Thoracic aorta (tissue), 2 donors: Measurements from ENCODE around the gene BCAR3. TPM values are rescaled to one million over a fixed set of nuclear protein-coding genes. Genes with fewer than 3 reads are reported as not detected.

Experiments used
- ATAC-seq: fragments of 150-250 bp; one replicate; pipeline ENCODE4 v1.8.0; 2017; ENCODE audit warnings: low read depth; ENCODE audit not compliant: insufficient number of reproducible peaks, low FRiP score
- DNase-seq: peaks from one replicate; pipeline ENCODE4 v3.0.0-alpha.2; 2020; ENCODE audit warnings: low spot score
- H3K27ac ChIP-seq, 2 donors: fragments of 200-600 bp; sonication (generic); 1 replicate in 1 of 2; 2 replicates in 1 of 2; pipeline ENCODE4 v1.5.1; 2016; ENCODE audit warnings: mild to moderate bottlenecking in 2 of 2, moderate library complexity in 2 of 2
- H3K27me3 ChIP-seq: fragments of 200-600 bp; sonication (generic); replicated peaks from 2 replicates; pipeline ENCODE4 v1.6.0; 2016; ENCODE audit warnings: mild to moderate bottlenecking; ENCODE audit not compliant: insufficient read depth
- H3K36me3 ChIP-seq: fragments of 200-600 bp; sonication (generic); one replicate; pipeline ENCODE4 v1.5.1; 2016
- H3K4me1 ChIP-seq, 2 donors: fragments of 200-600 bp; sonication (generic); 1 replicate in 1 of 2; 2 replicates in 1 of 2; pipeline versions ENCODE4 v1.5.1 to v1.6.0; 2016; ENCODE audit warnings: low read depth in 2 of 2, mild to moderate bottlenecking in 1 of 2; ENCODE audit not compliant: control insufficient read depth in 1 of 2
- H3K4me3 ChIP-seq: fragments of 200-600 bp; sonication (generic); 2 replicates; pipeline ENCODE4 v1.5.1; 2016; ENCODE audit warnings: mild to moderate bottlenecking
- H3K9me3 ChIP-seq: fragments of 200-600 bp; sonication (generic); 2 replicates; pipeline ENCODE4 v1.5.1; 2016
- total RNA-seq, 2 donors: library from RNA; depleted of rRNA; stranded (reverse); fragments of >200 nt; gene quantifications; one replicate each; pipeline versions ENCODE4 v1.1.0 to v1.2.3, GENCODE V29; 2016
- TF ChIP-seq, protein P1 (sequence below): fragments of 200-600 bp; sonication (generic); IDR thresholded peaks from one replicate; pipeline ENCODE4 v1.5.1; 2019; ENCODE audit warnings: antibody characterized with exemption

BCAR3 gene
- total RNA-seq, 2 donors from 2014 or later: 26.7 to 36.3 TPM

DNA sequence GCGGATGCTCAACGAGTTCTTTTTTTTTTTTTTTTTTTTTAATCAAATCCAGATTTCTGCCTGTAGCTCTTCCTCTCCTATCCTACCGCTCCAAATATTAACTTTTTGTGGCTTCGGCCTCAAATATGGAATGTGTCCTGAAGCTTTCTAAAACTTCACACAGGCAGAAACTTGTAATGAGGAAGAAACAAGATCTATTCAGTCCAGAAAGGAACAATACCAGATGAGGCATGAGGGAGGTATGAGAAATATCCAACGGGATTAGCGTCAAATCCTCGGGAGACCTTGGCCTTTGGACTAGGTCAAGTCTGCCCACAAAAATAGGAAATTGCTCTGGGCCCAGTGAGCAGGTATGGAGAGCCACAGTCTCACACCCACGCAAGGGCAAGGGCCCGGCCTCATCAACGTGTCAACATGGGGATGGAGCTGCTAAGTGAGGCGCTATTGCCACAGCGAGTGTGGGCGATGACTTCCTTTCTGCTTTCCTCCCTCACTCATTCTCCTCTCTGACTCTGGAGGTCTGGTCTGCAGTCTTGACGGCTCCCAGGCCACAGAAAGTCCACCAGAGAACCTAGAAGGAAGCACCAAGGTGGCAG is 66.6 kb downstream of the BCAR3 start:
- H3K4me1 ChIP-seq: peaks cover 49 to 73% of the 10 kb centered on the region in 2 donors
- H3K4me3 ChIP-seq: no peak overlapping the region
- H3K27me3 ChIP-seq: no peaks in the 10 kb centered on the region
- TF ChIP-seq, protein P1, sequence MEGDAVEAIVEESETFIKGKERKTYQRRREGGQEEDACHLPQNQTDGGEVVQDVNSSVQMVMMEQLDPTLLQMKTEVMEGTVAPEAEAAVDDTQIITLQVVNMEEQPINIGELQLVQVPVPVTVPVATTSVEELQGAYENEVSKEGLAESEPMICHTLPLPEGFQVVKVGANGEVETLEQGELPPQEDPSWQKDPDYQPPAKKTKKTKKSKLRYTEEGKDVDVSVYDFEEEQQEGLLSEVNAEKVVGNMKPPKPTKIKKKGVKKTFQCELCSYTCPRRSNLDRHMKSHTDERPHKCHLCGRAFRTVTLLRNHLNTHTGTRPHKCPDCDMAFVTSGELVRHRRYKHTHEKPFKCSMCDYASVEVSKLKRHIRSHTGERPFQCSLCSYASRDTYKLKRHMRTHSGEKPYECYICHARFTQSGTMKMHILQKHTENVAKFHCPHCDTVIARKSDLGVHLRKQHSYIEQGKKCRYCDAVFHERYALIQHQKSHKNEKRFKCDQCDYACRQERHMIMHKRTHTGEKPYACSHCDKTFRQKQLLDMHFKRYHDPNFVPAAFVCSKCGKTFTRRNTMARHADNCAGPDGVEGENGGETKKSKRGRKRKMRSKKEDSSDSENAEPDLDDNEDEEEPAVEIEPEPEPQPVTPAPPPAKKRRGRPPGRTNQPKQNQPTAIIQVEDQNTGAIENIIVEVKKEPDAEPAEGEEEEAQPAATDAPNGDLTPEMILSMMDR: no peak
- H3K36me3 ChIP-seq: no peaks in the 10 kb centered on the region
- peak overlapping the region; percentile 53 to 80 for H3K27ac ChIP-seq
- H3K9me3 ChIP-seq: no peaks in the 10 kb centered on the region
- DNase-seq: no peak
- ATAC-seq: no peak

DNA sequence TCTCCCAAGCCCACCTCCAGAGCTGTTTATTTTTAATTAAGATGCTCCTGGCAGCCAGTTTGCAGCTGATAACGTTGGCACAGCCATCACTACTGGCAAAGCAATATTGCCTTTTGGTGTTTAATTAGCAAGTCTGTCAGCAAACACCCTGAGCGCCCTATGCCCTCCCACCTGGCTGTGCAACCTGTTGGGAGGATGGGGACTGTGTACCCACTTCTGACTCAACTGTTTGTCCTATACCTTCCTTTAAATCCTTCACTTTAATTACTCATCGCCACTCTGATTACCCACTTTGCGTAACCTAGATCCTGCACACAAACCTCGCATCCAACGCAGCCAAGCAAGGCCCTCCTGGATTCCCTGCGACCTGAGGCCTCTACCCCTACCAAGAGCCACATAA is 67.1 kb downstream of the BCAR3 start:
- no peak for DNase-seq
- Histone ChIP-seq H3K27ac (peak overlapping the region; percentile 53 to 80), H3K4me3 (no peak overlapping the region), H3K36me3 (no peaks in the 10 kb centered on the region), H3K9me3 (no peaks in the 10 kb centered on the region), H3K4me1 (peaks cover 49 to 79% of the 10 kb centered on the region in 2 donors), H3K27me3 (no peaks in the 10 kb centered on the region)
- no peak for ATAC-seq
- TF ChIP-seq, protein P1: no peak

DNA sequence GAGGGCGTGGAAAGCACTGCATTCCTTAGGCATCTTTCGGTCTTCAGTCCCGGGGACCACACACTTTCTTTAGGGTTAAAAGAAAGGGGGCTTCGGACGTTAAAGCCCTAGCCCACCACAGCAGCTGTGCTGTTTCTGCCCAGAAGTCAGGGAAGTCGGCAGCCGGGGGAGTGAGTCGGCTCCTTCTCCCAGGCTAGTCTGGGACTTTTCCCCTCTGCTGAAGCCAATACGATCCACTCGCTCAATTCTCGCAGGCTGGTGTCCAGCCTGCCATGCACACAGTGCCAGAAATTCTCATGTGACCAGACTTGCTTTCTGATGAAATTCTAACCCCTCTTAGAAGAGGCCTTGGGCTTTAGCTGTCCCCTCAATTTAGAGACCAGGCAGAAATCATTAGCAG is 67.7 kb downstream of the BCAR3 start:
- no peaks in the 10 kb centered on the region for H3K27me3 ChIP-seq
- TF ChIP-seq, protein P1: no peak
- DNase-seq: no peak
- peak; percentile 58 for ATAC-seq
- peak overlapping the region; percentile 53 to 80 for H3K27ac ChIP-seq
- H3K4me3 ChIP-seq: peak overlapping the region; percentile 70
- no peaks in the 10 kb centered on the region for H3K36me3 ChIP-seq
- no peaks in the 10 kb centered on the region for H3K9me3 ChIP-seq
- H3K4me1 ChIP-seq: peaks cover 53 to 85% of the 10 kb centered on the region in 2 donors

DNA sequence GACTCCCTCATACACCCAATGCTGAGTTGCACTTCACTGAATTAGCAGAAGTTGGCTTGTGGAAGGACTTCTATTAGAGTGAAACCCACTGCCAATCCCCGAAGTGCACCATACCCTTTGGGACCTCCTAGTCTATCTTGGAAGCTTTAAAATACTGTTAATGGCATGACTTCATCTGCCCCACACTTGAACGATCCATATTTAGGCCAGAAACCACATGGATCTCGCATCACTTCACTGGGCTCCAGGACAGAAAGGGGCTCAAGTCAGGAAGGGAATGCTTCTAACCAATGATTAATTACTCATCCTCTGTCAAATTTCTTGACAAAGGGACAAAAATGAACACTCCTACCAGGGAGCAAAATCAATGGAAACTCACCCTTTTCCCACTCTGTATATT is 69.1 kb downstream of the BCAR3 start:
- H3K27me3 ChIP-seq: no peaks in the 10 kb centered on the region
- peak overlapping the region; percentile 53 to 80 for H3K27ac ChIP-seq
- DNase-seq (no peak), ATAC-seq (no peak)
- H3K36me3 ChIP-seq: no peaks in the 10 kb centered on the region
- peaks cover 62 to 89% of the 10 kb centered on the region in 2 donors for H3K4me1 ChIP-seq
- peak overlapping the region; percentile 70 for H3K4me3 ChIP-seq
- H3K9me3 ChIP-seq: no peaks in the 10 kb centered on the region
- TF ChIP-seq, protein P1: no peak

DNA sequence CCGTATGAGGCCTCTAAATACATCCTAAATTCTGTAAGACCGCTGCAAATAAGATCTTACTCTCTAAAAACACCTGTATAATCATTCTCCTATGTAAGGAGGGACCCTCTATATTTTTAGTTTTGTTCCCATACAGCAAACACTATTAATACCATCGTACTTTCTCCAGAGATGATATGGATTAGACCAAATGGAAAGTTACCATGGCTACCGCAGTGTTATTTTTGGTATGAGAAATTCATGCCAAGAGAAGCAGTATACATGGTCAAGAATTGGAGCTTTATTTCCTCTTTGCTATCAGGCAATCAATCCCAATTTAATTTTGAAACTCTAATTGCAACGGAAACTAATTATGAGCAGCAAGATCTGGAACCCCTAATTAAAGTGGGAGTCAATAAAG is 70.0 kb downstream of the BCAR3 start:
- peaks cover 53 to 88% of the 10 kb centered on the region in 2 donors for H3K4me1 ChIP-seq
- H3K27me3 ChIP-seq: no peaks in the 10 kb centered on the region
- no peak for ATAC-seq
- H3K9me3 ChIP-seq: no peaks in the 10 kb centered on the region
- H3K36me3 ChIP-seq: no peaks in the 10 kb centered on the region
- peak overlapping the region; percentile 53 to 80 for H3K27ac ChIP-seq
- peak overlapping the region; percentile 70 for H3K4me3 ChIP-seq
- TF ChIP-seq, protein P1: no peak
- no peak for DNase-seq
